PC-9 (cell line): ENCODE results near the gene CLEC18C. TPM values are rescaled to one million over a fixed set of nuclear protein-coding genes. Genes with fewer than 3 reads are reported as not detected.
"Not testable (repeated sequence)": the region's sequence is repeated elsewhere in the genome, so short reads cannot be mapped to it uniquely, and the experiment has no call there.

Source experiments
- BruUV-seq: library from RNA; stranded (reverse); fragments of 400-500 nt; replicated peaks from 2 replicates; lab custom pipeline; 2021; lab: Mats Ljungman, UMichigan
- CTCF ChIA-PET: fragments of 300-600 bp; sonication (Branson Sonifier 250); formaldehyde crosslinking; loops from one replicate; lab custom pipeline; 2022; ENCODE audit warnings: antibody characterized with exemption; lab: Charles Lee
- POLR2A ChIA-PET: fragments of 300-600 bp; sonication (Branson Sonifier 250); formaldehyde crosslinking; loops from one replicate; lab custom pipeline; 2022; ENCODE audit warnings: antibody characterized with exemption; ENCODE audit not compliant: unreplicated experiment; lab: Charles Lee
- DNase-seq, 2 experiments: peaks; one replicate each; pipeline versions ENCODE4 v3.0.0 to v3.0.0-alpha.2; 2015 to 2022; ENCODE audit warnings: mixed read lengths in 1 of 2
- H2AFZ ChIP-seq: fragments of 200-600 bp; sonication (generic); 2 replicates; pipeline ENCODE4 v1.8.1; 2017; ENCODE audit warnings: antibody characterized with exemption
- H3F3A ChIP-seq: fragments of 200-600 bp; sonication (generic); 2 replicates; pipeline ENCODE4 v1.8.1; 2017; ENCODE audit warnings: antibody characterized with exemption, mild to moderate bottlenecking, low read depth; ENCODE audit not compliant: insufficient read depth
- H3K27ac ChIP-seq: fragments of 200-600 bp; sonication (generic); 2 replicates; pipeline ENCODE4 v1.6.1; 2016; ENCODE audit warnings: mixed run types
- H3K27me3 ChIP-seq: fragments of 200-600 bp; sonication (generic); 2 replicates; pipeline ENCODE4 v1.6.1; 2016; ENCODE audit warnings: low read depth, mixed run types; ENCODE audit not compliant: insufficient read depth
- H3K36me3 ChIP-seq: fragments of 200-600 bp; sonication (generic); 2 replicates; pipeline ENCODE4 v1.6.1; 2016; ENCODE audit warnings: low read depth, mixed run types
- H3K4me1 ChIP-seq: fragments of 200-600 bp; sonication (generic); replicated peaks from 2 replicates; pipeline ENCODE4 v1.6.1; 2016; ENCODE audit warnings: mixed run types; ENCODE audit not compliant: insufficient read depth
- H3K4me2 ChIP-seq: fragments of 200-600 bp; sonication (generic); 2 replicates; pipeline ENCODE4 v1.6.1; 2017; ENCODE audit warnings: mixed run types
- H3K4me3 ChIP-seq: fragments of 200-600 bp; sonication (generic); 2 replicates; pipeline ENCODE4 v1.6.1; 2016; ENCODE audit warnings: mixed run types
- H3K79me2 ChIP-seq: fragments of 200-600 bp; sonication (generic); 2 replicates; pipeline ENCODE4 v1.6.1; 2017; ENCODE audit warnings: low read depth, mixed run types
- H3K9me2 ChIP-seq: fragments of 200-600 bp; sonication (generic); 2 replicates; pipeline ENCODE4 v1.8.1; 2017; ENCODE audit warnings: mild to moderate bottlenecking; ENCODE audit not compliant: insufficient read depth
- H3K9me3 ChIP-seq: fragments of 200-600 bp; sonication (generic); 2 replicates; pipeline ENCODE4 v1.8.1; 2016; ENCODE audit warnings: low read depth; ENCODE audit not compliant: insufficient read depth
- H4K20me1 ChIP-seq: fragments of 200-600 bp; sonication (generic); 2 replicates; pipeline ENCODE4 v1.8.1; 2017; ENCODE audit not compliant: insufficient read depth
- intact Hi-C: fragments of 100-400 bp; cut with micrococcal nuclease; formaldehyde crosslinking; loops from one replicate; pipeline ENCODE4 v1.10.0; 2022; ENCODE audit not compliant: unreplicated experiment
- total RNA-seq: library from RNA; stranded (reverse); gene quantifications from 2 replicates; pipeline ENCODE4 v1.2.3, GENCODE V29; 2021

Gene CLEC18C
- total RNA-seq, 1 experiment from 2014 or later: 0.59 TPM

GRCh38 chr16:70222574-70222973 lies 49.0 kb downstream of the CLEC18C start:
- DNase-seq, H3K36me3 ChIP-seq, H3K27ac ChIP-seq, H3K4me1 ChIP-seq, H3K27me3 ChIP-seq, H3K9me2 ChIP-seq, intact Hi-C loops, H3K4me2 ChIP-seq, H3K4me3 ChIP-seq, H3F3A ChIP-seq, H4K20me1 ChIP-seq, H2AFZ ChIP-seq, POLR2A ChIA-PET, H3K79me2 ChIP-seq, CTCF ChIA-PET, BruUV-seq, H3K9me3 ChIP-seq: not testable (repeated sequence)

GRCh38 chr16:70223216-70223615 lies 49.6 kb downstream of the CLEC18C start:
- H2AFZ ChIP-seq, H3K79me2 ChIP-seq, POLR2A ChIA-PET, H3K9me3 ChIP-seq, H3K9me2 ChIP-seq, DNase-seq, H3K4me1 ChIP-seq, H3K4me3 ChIP-seq, H3K4me2 ChIP-seq, H3K36me3 ChIP-seq, H3K27ac ChIP-seq, BruUV-seq, H3K27me3 ChIP-seq, H4K20me1 ChIP-seq, H3F3A ChIP-seq, CTCF ChIA-PET, intact Hi-C loops: not testable (repeated sequence)

GRCh38 chr16:70223971-70224513 lies 50.5 kb downstream of the CLEC18C start:
- POLR2A ChIA-PET, CTCF ChIA-PET: not testable (repeated sequence)

GRCh38 chr16:70224645-70225044 lies 51.1 kb downstream of the CLEC18C start:
- CTCF ChIA-PET: not testable (repeated sequence)

More at GRCh38 chr16:70223971-70224513, 50.5 kb downstream of the CLEC18C start:
- DNase-seq, H3F3A ChIP-seq, intact Hi-C loops, H3K4me1 ChIP-seq, H3K4me3 ChIP-seq, H3K79me2 ChIP-seq, H3K9me3 ChIP-seq, BruUV-seq, H3K9me2 ChIP-seq, H3K27ac ChIP-seq, H2AFZ ChIP-seq, H4K20me1 ChIP-seq, H3K4me2 ChIP-seq, H3K27me3 ChIP-seq, H3K36me3 ChIP-seq: not testable (repeated sequence)

GRCh38 chr16:70225430-70225829 lies 51.8 kb downstream of the CLEC18C start:
- POLR2A ChIA-PET: not testable (repeated sequence)

More at GRCh38 chr16:70224645-70225044, 51.1 kb downstream of the CLEC18C start:
- BruUV-seq, H4K20me1 ChIP-seq, DNase-seq, H3F3A ChIP-seq, H3K4me3 ChIP-seq, H3K36me3 ChIP-seq, H3K4me1 ChIP-seq, H3K79me2 ChIP-seq, H3K27ac ChIP-seq, POLR2A ChIA-PET, H3K27me3 ChIP-seq, H3K4me2 ChIP-seq, H2AFZ ChIP-seq, intact Hi-C loops, H3K9me2 ChIP-seq, H3K9me3 ChIP-seq: not testable (repeated sequence)

GRCh38 chr16:70226024-70226423 lies 52.4 kb downstream of the CLEC18C start:
- H3K4me1 ChIP-seq, H2AFZ ChIP-seq, intact Hi-C loops, H3K79me2 ChIP-seq, H3K9me3 ChIP-seq, H3F3A ChIP-seq, H4K20me1 ChIP-seq, H3K27ac ChIP-seq, CTCF ChIA-PET, DNase-seq, H3K9me2 ChIP-seq, H3K36me3 ChIP-seq, BruUV-seq, H3K27me3 ChIP-seq, H3K4me2 ChIP-seq, H3K4me3 ChIP-seq, POLR2A ChIA-PET: not testable (repeated sequence)

More at GRCh38 chr16:70225430-70225829, 51.8 kb downstream of the CLEC18C start:
- BruUV-seq, DNase-seq, H3K36me3 ChIP-seq, H3K4me3 ChIP-seq, H4K20me1 ChIP-seq, CTCF ChIA-PET, H3F3A ChIP-seq, H2AFZ ChIP-seq, H3K4me1 ChIP-seq, H3K27ac ChIP-seq, H3K9me2 ChIP-seq, H3K9me3 ChIP-seq, intact Hi-C loops, H3K27me3 ChIP-seq, H3K79me2 ChIP-seq, H3K4me2 ChIP-seq: not testable (repeated sequence)

- H3K36me3 ChIP-seq, H3K4me2 ChIP-seq, H2AFZ ChIP-seq, H3K4me3 ChIP-seq, POLR2A ChIA-PET, H3K27me3 ChIP-seq, H3K27ac ChIP-seq, H3K4me1 ChIP-seq, CTCF ChIA-PET, DNase-seq, BruUV-seq, H3K9me2 ChIP-seq, H3F3A ChIP-seq, H3K9me3 ChIP-seq, intact Hi-C loops, H4K20me1 ChIP-seq, H3K79me2 ChIP-seq: not testable (repeated sequence)
These were observed 58.2 kb downstream of the CLEC18C start for GRCh38 chr16:70231831-70232230.
